HCT116 (cell line): Measurements from ENCODE around the gene TTR. TPM values are rescaled to one million over a fixed set of nuclear protein-coding genes. Genes with fewer than 3 reads are reported as not detected.

Source experiments
- ATAC-seq: fragments of 200-7000 bp; cut with Tn5 transposase; 2 replicates; pipeline ENCODE4 v1.9.1; 2020; ENCODE audit warnings: mild to moderate bottlenecking, moderate library complexity
- BruUV-seq: library from RNA; stranded (reverse); fragments of 400-500 nt; replicated peaks from 2 replicates; lab custom pipeline; 2021; lab: Mats Ljungman, UMichigan
- CTCF ChIA-PET: fragments of 300-600 bp; sonication (Branson Sonifier 250); formaldehyde crosslinking; loops from one replicate; lab custom pipeline; 2021; ENCODE audit warnings: antibody characterized with exemption; lab: Charles Lee
- POLR2A ChIA-PET: fragments of 300-600, 350-600 bp; sonication (Branson Sonifier 250); formaldehyde crosslinking; loops from one replicate; lab custom pipeline; 2021; ENCODE audit warnings: antibody characterized with exemption; lab: Charles Lee
- RAD21 ChIA-PET, 2 experiments: fragments of 300-600 bp; sonication (Branson Sonifier 250); formaldehyde crosslinking; loops; one replicate each; lab custom pipeline; 2023; ENCODE audit warnings: low total read pairs in 2 of 2; ENCODE audit not compliant: uncharacterized antibody in 2 of 2, unreplicated experiment in 2 of 2, low non-redundant PET in 1 of 2; lab: Charles Lee
- DNase-seq: peaks from one replicate; pipeline ENCODE4 v3.0.0-alpha.2; 2010; ENCODE audit warnings: low read depth, low spot score
- H2AFZ ChIP-seq: fragments of 200-600 bp; shearing (Covaris generic), sonication (generic); 2 replicates; pipeline ENCODE4 v1.6.1; 2017; ENCODE audit warnings: low read depth, mixed run types, mixed read lengths, antibody characterized with exemption, low read length; ENCODE audit not compliant: poor library complexity, severe bottlenecking
- H3K27ac ChIP-seq: 2 replicates; pipeline ENCODE4 v1.5.1; 2012; ENCODE audit warnings: low read depth, low read length
- H3K27me3 ChIP-seq: fragments of 200-600 bp; sonication (generic); 2 replicates; pipeline ENCODE4 v1.6.1; 2016; ENCODE audit warnings: mixed run types, low read length, mixed read lengths; ENCODE audit not compliant: insufficient read depth
- H3K36me3 ChIP-seq, 2 experiments: fragments of 200-500 bp in 1 of 2; fragments of 200-600 bp in 1 of 2; sonication (Bioruptor generic) in 1 of 2; sonication (generic) in 1 of 2; 2 replicates each; pipeline versions ENCODE4 v1.5.1 to v1.6.1; 2014 to 2016; ENCODE audit warnings: low read length in 2 of 2, inconsistent platforms in 1 of 2, mixed read lengths in 1 of 2, mixed run types in 1 of 2; ENCODE audit not compliant: insufficient read depth in 2 of 2, control insufficient read depth in 1 of 2
- H3K4me1 ChIP-seq, 2 experiments: fragments of 200-600 bp in 1 of 2; sonication (generic) in 1 of 2; 2 replicates each; pipeline versions ENCODE4 v1.5.1 to v1.6.1; 2012 to 2017; ENCODE audit warnings: low read length in 2 of 2, inconsistent platforms in 1 of 2, mild to moderate bottlenecking in 1 of 2, mixed read lengths in 1 of 2, mixed run types in 1 of 2, moderate library complexity in 1 of 2; ENCODE audit not compliant: insufficient read depth in 2 of 2, control insufficient read depth in 1 of 2
- H3K4me2 ChIP-seq: fragments of 200-600 bp; sonication (generic); 2 replicates; pipeline ENCODE4 v1.6.1; 2017; ENCODE audit warnings: mixed run types, low read length, mixed read lengths
- H3K4me3 ChIP-seq, 2 experiments: fragments of 200-600 bp in 1 of 2; sonication (generic) in 1 of 2; replicated peaks in 1 of 2; 2 replicates each; pipeline ENCODE4 v1.5.1; 2011 to 2016; ENCODE audit warnings: low read length in 2 of 2, control low read depth in 1 of 2, low read depth in 1 of 2, mild to moderate bottlenecking in 1 of 2, mixed read lengths in 1 of 2, mixed run types in 1 of 2
- H3K79me2 ChIP-seq: fragments of 200-600 bp; sonication (generic); 2 replicates; pipeline ENCODE4 v1.6.1; 2017; ENCODE audit warnings: mild to moderate bottlenecking, mixed run types, low read length, moderate library complexity, mixed read lengths; ENCODE audit not compliant: insufficient read depth
- H3K9ac ChIP-seq: fragments of 200-600 bp; sonication (generic); 2 replicates; pipeline ENCODE4 v1.6.1; 2016; ENCODE audit warnings: low read length, mixed read lengths
- H3K9me2 ChIP-seq: fragments of 200-600 bp; sonication (generic), shearing (Covaris generic); 2 replicates; pipeline ENCODE4 v1.6.1; 2017; ENCODE audit warnings: mixed run types, mild to moderate bottlenecking, moderate library complexity; ENCODE audit not compliant: insufficient read depth
- H3K9me3 ChIP-seq, 2 experiments: fragments of 200-500 bp in 1 of 2; fragments of 200-600 bp in 1 of 2; sonication (Bioruptor generic) in 1 of 2; sonication (generic) in 1 of 2; 2 replicates each; pipeline ENCODE4 v1.6.1; 2014 to 2017; ENCODE audit warnings: low read length in 2 of 2, mixed read lengths in 2 of 2, inconsistent platforms in 1 of 2, low read depth in 1 of 2, mild to moderate bottlenecking in 1 of 2, mixed run types in 1 of 2, moderate library complexity in 1 of 2; ENCODE audit not compliant: control insufficient read depth in 1 of 2, insufficient read depth in 1 of 2
- H4K20me1 ChIP-seq: fragments of 200-600 bp; sonication (generic), shearing (Covaris generic); 2 replicates; pipeline ENCODE4 v1.6.1; 2017; ENCODE audit warnings: mixed run types, mild to moderate bottlenecking, moderate library complexity; ENCODE audit not compliant: insufficient read depth
- CBX3 ChIP-seq: IDR thresholded peaks from 2 replicates; pipeline ENCODE4 v1.6.1; 2012; ENCODE audit warnings: low read depth
- EZH2phosphoT487 ChIP-seq: fragments of 200-600 bp; IDR thresholded peaks from 2 replicates; pipeline ENCODE4 v1.6.1; 2018; ENCODE audit warnings: antibody characterized with exemption, borderline replicate concordance
- FOSL1 ChIP-seq: IDR thresholded peaks from 2 replicates; pipeline ENCODE4 v1.6.1; 2012; ENCODE audit warnings: low read depth
- JUND ChIP-seq: IDR thresholded peaks from 2 replicates; pipeline ENCODE4 v1.6.1; 2012
- POLR2A ChIP-seq: IDR thresholded peaks from 2 replicates; pipeline ENCODE4 v1.7.0; 2011; ENCODE audit warnings: borderline replicate concordance; ENCODE audit not compliant: insufficient read depth, insufficient read length; ENCODE audit errors: extremely low read depth
- RAD21 ChIP-seq: IDR thresholded peaks from 2 replicates; pipeline ENCODE4 v1.6.1; 2012; ENCODE audit warnings: low read depth, mild to moderate bottlenecking
- SIN3A ChIP-seq: IDR thresholded peaks from 2 replicates; pipeline ENCODE4 v1.6.1; 2012; ENCODE audit warnings: low read depth
- SP1 ChIP-seq: IDR thresholded peaks from 2 replicates; pipeline ENCODE4 v1.6.1; 2012; ENCODE audit warnings: low read depth
- SRF ChIP-seq: IDR thresholded peaks from 2 replicates; pipeline ENCODE4 v1.6.1; 2012; ENCODE audit warnings: low read depth
- YY1 ChIP-seq: IDR thresholded peaks from 2 replicates; pipeline ENCODE4 v1.6.1; 2011; ENCODE audit warnings: low read length, low read depth, moderate library complexity, mild to moderate bottlenecking; ENCODE audit not compliant: insufficient replicate concordance; ENCODE audit errors: extremely low read depth
- ZFX ChIP-seq: fragments of 450-650 bp; IDR thresholded peaks from 2 replicates; pipeline ENCODE4 v1.6.1; 2017
- ZNF274 ChIP-seq: fragments of 200-500 bp; sonication (Bioruptor generic); IDR thresholded peaks from 2 replicates; pipeline ENCODE4 v1.6.1; 2014; ENCODE audit warnings: mild to moderate bottlenecking, low read depth, low read length, inconsistent platforms
- intact Hi-C: fragments of 100-400 bp; cut with micrococcal nuclease; formaldehyde crosslinking; loops from 2 replicates; pipeline ENCODE4 v1.10.0; 2022
- total RNA-seq: library from RNA; stranded (reverse); gene quantifications from one replicate; pipeline ENCODE4 v1.2.1, GENCODE V29; 2021; ENCODE audit not compliant: unreplicated experiment
- TF ChIP-seq, protein P1 (sequence below): IDR thresholded peaks from 2 replicates; pipeline ENCODE4 v1.6.1; 2011; ENCODE audit warnings: mild to moderate bottlenecking, low read length, moderate library complexity; ENCODE audit not compliant: insufficient replicate concordance; ENCODE audit errors: extremely low read depth

Gene TTR
- total RNA-seq, 1 experiment from 2014 or later: 1.2 TPM

DNA sequence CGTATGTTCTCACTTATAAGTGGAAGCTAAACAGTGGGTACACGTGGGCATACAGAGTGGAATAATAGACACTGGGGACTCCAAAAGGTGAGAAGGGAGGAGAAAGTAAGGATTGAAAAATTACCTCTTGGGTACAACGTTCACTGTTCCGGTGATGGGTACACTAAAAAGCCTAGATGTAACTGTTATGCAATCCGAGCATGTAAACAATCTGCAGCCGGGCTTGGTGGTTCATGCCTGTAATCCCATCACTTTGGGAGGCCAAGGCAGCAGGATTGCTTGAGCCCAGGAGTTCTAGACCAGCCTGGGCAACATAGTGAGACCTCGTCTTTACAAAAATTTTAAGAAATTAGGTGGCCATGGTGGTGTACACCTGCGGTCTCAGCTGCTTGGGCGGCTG lies 33.1 kb upstream of the TTR start (continued):
- no peak for TF ChIP-seq CBX3
- TF ChIP-seq SP1: no peak
- TF ChIP-seq ZFX: no peak
- TF ChIP-seq SIN3A: no peak
- TF ChIP-seq RAD21: no peak
- TF ChIP-seq, all 23 proteins: peak for 0

DNA sequence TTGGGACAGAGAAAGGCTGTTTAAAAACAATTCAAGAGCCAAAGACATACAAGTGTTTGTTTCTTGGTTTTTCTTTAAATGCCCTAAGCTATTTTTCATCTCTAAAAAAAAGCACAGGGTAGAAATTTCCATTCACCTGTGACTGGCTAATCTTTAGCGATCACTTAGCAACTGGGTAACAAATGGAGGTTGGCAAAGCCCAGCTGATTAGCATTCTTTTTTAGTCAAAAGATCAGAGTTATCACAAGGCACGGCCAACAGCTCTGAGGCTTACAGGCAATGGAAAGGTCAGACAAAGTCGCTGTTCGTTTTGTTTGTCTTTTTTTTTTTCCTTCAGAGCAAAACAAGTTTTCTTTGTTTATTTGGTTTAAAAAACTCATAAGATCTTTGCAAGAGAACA lies 29.0 kb upstream of the TTR start:
- ATAC-seq (no peak), DNase-seq (no peak)
- Histone ChIP-seq H3K9ac (no peak overlapping the region), H3K9me2 (no peaks in the 10 kb centered on the region), H3K9me3 (no peaks in the 10 kb centered on the region), H3K79me2 (no peaks in the 10 kb centered on the region)
- POLR2A ChIA-PET: no interaction called here
- CTCF ChIA-PET: interaction anchor here (0.7 to 2.3 kb wide), 10 partner anchors 23 to 593 kb away, joined by 3 to 17 read pairs (median 4); no protein-coding TSS in a partner anchor
- RAD21 ChIA-PET: no interaction called here
- intact Hi-C loops: loop anchor here (2.0 kb wide), 1 partner anchor 592 kb away; no protein-coding TSS in a partner anchor
- TF ChIP-seq SIN3A: no peak
- no peak for TF ChIP-seq POLR2A
- TF ChIP-seq YY1: no peak
- TF ChIP-seq ZNF274: no peak
- TF ChIP-seq FOSL1: no peak
- TF ChIP-seq JUND: no peak
- no peak for TF ChIP-seq SRF
- TF ChIP-seq, protein P1, sequence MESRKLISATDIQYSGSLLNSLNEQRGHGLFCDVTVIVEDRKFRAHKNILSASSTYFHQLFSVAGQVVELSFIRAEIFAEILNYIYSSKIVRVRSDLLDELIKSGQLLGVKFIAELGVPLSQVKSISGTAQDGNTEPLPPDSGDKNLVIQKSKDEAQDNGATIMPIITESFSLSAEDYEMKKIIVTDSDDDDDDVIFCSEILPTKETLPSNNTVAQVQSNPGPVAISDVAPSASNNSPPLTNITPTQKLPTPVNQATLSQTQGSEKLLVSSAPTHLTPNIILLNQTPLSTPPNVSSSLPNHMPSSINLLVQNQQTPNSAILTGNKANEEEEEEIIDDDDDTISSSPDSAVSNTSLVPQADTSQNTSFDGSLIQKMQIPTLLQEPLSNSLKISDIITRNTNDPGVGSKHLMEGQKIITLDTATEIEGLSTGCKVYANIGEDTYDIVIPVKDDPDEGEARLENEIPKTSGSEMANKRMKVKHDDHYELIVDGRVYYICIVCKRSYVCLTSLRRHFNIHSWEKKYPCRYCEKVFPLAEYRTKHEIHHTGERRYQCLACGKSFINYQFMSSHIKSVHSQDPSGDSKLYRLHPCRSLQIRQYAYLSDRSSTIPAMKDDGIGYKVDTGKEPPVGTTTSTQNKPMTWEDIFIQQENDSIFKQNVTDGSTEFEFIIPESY: no peak
- TF ChIP-seq EZH2phosphoT487: no peak
- TF ChIP-seq, all 23 proteins: peak for 0
- H4K20me1 ChIP-seq: no peaks in the 10 kb centered on the region
- H3K27ac ChIP-seq: no peak overlapping the region
- H3K4me1 ChIP-seq: no peaks in the 10 kb centered on the region
- H3K36me3 ChIP-seq: no peaks in the 10 kb centered on the region
- no TSS peak for BruUV-seq
- H3K27me3 ChIP-seq: no peaks in the 10 kb centered on the region
- H3K4me2 ChIP-seq: no peak overlapping the region
- no peak overlapping the region for H3K4me3 ChIP-seq
- H2AFZ ChIP-seq: no peak overlapping the region
